ENCODE measurements around the gene HELZ. TPM values are rescaled to one million over a fixed set of nuclear protein-coding genes. Genes with fewer than 3 reads are reported as not detected.

Gene HELZ
- total RNA-seq, 1 donor from 2014 or later = 86.6 TPM

DNA sequence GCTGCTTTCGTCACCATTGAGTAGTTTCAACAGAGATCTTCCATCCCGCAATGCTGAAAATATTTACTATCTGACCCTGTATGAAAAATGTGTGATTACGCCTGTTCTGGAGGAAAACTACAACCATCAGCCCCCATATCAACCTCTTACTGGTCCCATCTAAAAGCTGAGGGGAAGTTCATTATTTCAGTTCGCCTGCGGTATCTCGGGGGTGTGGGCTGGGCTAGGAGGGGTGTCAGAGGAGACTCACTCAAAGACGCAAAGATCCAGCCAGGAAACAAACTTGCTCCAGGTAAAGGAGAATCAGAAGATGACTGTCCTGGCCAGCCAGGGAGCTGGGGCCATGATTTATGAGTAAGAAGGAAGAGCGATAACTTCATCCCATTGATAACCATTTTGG is 187.0 kb downstream of the HELZ start:
- no peak for DNase-seq (ENCODE audit: low spot score in 2 of 2, unreplicated experiment in 2 of 2)
- Mint-ChIP-seq H3K9me3 (no peaks in the 10 kb centered on the region), H3K36me3 (no peaks in the 10 kb centered on the region), H3K4me3 (no peak overlapping the region), H3K4me1 (no peaks in the 10 kb centered on the region), H3K27ac (no peak overlapping the region), H3K27me3 (ENCODE audit: low read depth) (no peaks in the 10 kb centered on the region)
- TF ChIP-seq CTCF (IDR thresholded peaks at IDR 0.05; ENCODE audit: unreplicated experiment) = no peak

- DNase-seq (ENCODE audit: low spot score in 2 of 2, unreplicated experiment in 2 of 2) = peak in 1 of 2 experiments; percentile 21
- Mint-ChIP-seq H3K4me1 (no peaks in the 10 kb centered on the region), H3K4me3 (no peak overlapping the region), H3K27ac (no peak overlapping the region), H3K36me3 (no peaks in the 10 kb centered on the region), H3K27me3 (ENCODE audit: low read depth) (no peaks in the 10 kb centered on the region), H3K9me3 (no peaks in the 10 kb centered on the region)
- TF ChIP-seq CTCF (IDR thresholded peaks at IDR 0.05; ENCODE audit: unreplicated experiment) = no peak
These were observed 188.1 kb downstream of the HELZ start for GRCh38 chr17:67056746-67057490.

GRCh38 chr17:67055811-67056745 is 188.9 kb downstream of the HELZ start:
- TF ChIP-seq CTCF (IDR thresholded peaks at IDR 0.05; ENCODE audit: unreplicated experiment) = no peak
- H3K27me3 Mint-ChIP-seq (ENCODE audit: low read depth) = no peaks in the 10 kb centered on the region
- H3K4me3 Mint-ChIP-seq = no peak overlapping the region
- H3K36me3 Mint-ChIP-seq = no peaks in the 10 kb centered on the region
- no peak overlapping the region for H3K27ac Mint-ChIP-seq
- H3K4me1 Mint-ChIP-seq = no peaks in the 10 kb centered on the region
- H3K9me3 Mint-ChIP-seq = no peaks in the 10 kb centered on the region
- peak in 1 of 2 experiments; percentile 36 for DNase-seq (ENCODE audit: low spot score in 2 of 2, unreplicated experiment in 2 of 2)

DNA sequence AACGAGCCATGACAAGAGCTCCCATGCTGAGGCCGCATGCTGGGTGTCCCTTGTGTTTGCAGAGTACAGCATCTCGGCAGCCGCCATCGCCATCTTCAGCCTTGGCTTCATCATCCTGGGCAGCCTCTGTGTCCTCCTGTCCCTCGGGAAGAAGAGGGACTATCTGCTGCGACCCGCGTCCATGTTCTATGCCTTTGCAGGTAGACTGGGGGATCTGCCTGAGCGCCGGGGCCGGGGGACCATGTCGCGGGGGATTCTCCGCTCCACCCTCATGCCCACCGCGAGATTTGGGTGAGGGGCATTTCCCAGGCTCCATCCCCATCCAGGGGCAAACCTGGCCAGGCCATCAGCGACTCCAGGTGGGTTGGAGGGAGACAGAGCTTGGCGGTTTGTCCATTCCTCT is 190.0 kb downstream of the HELZ start:
- Mint-ChIP-seq H3K4me1 (no peaks in the 10 kb centered on the region), H3K9me3 (no peaks in the 10 kb centered on the region), H3K4me3 (no peak overlapping the region), H3K27ac (no peak overlapping the region), H3K36me3 (no peaks in the 10 kb centered on the region), H3K27me3 (ENCODE audit: low read depth) (no peaks in the 10 kb centered on the region)
- DNase-seq (ENCODE audit: low spot score in 2 of 2, unreplicated experiment in 2 of 2) = peak in 1 of 2 experiments; percentile 35
- no peak for TF ChIP-seq CTCF (IDR thresholded peaks at IDR 0.05; ENCODE audit: unreplicated experiment)

GRCh38 chr17:67054608-67055007 is 190.4 kb downstream of the HELZ start:
- peak in 1 of 2 experiments; percentile 11 for DNase-seq (ENCODE audit: low spot score in 2 of 2, unreplicated experiment in 2 of 2)
- TF ChIP-seq CTCF (IDR thresholded peaks at IDR 0.05; ENCODE audit: unreplicated experiment) = no peak
- H3K27ac Mint-ChIP-seq = no peak overlapping the region

More at GRCh38 chr17:67054608-67055007, 190.4 kb downstream of the HELZ start:
- H3K27me3 Mint-ChIP-seq (ENCODE audit: low read depth) = no peaks in the 10 kb centered on the region
- no peaks in the 10 kb centered on the region for H3K36me3 Mint-ChIP-seq
- H3K9me3 Mint-ChIP-seq = no peaks in the 10 kb centered on the region
- no peaks in the 10 kb centered on the region for H3K4me1 Mint-ChIP-seq
- H3K4me3 Mint-ChIP-seq = no peak overlapping the region
